H1 (cell line): ENCODE measurements around the gene SUSD6. TPM values are rescaled to one million over a fixed set of nuclear protein-coding genes. Genes with fewer than 3 reads are reported as not detected.

ENCODE experiments used
- CTCF ChIA-PET: fragments of 300-600 bp; sonication (Branson Sonifier 250); formaldehyde crosslinking; loops from one replicate; lab custom pipeline; 2021; ENCODE audit not compliant: partially characterized antibody; lab: Charles Lee
- POLR2A ChIA-PET: fragments of 300-600 bp; sonication (Branson Sonifier 250); formaldehyde crosslinking; loops from one replicate; lab custom pipeline; 2021; ENCODE audit warnings: inconsistent platforms; ENCODE audit not compliant: partially characterized antibody; lab: Charles Lee
- DNase-seq, 2 experiments: peaks; one replicate each; pipeline versions ENCODE4 v3.0.0 to v3.0.0-alpha.2; 2010 to 2022; ENCODE audit warnings: low spot score in 2 of 2, low read depth in 1 of 2, mixed read lengths in 1 of 2
- FAIRE-seq: peaks from 2 replicates; lab custom pipeline; 2011; peaks lifted over from hg19 to GRCh38; lab: Jason Lieb, UNC
- H2AFZ ChIP-seq: 2 replicates; pipeline ENCODE4 v1.8.1; 2012; ENCODE audit warnings: low read length, inconsistent platforms
- H2AK5ac ChIP-seq: 2 replicates; pipeline ENCODE4 v1.6.1; 2013; ENCODE audit warnings: low read depth, low read length
- H2BK120ac ChIP-seq: replicated peaks from 2 replicates; pipeline ENCODE3; 2013; ENCODE audit warnings: low read depth, low read length, inconsistent platforms
- H2BK12ac ChIP-seq: 2 replicates; pipeline ENCODE4 v1.6.1; 2013; ENCODE audit warnings: low read depth, low read length
- H2BK15ac ChIP-seq: 2 replicates; pipeline ENCODE4 v1.6.1; 2013; ENCODE audit warnings: low read length
- H2BK20ac ChIP-seq: 2 replicates; pipeline ENCODE4 v1.6.1; 2013; ENCODE audit warnings: low read length
- H2BK5ac ChIP-seq: 2 replicates; pipeline ENCODE4 v1.6.1; 2013; ENCODE audit warnings: low read depth, low read length
- H3K14ac ChIP-seq: 2 replicates; pipeline ENCODE4 v1.6.1; 2013; ENCODE audit warnings: inconsistent platforms; ENCODE audit not compliant: insufficient read length
- H3K18ac ChIP-seq: 2 replicates; pipeline ENCODE4 v1.6.1; 2013; ENCODE audit warnings: low read length; ENCODE audit errors: extremely low read depth
- H3K23ac ChIP-seq: 2 replicates; pipeline ENCODE4 v1.6.1; 2013; ENCODE audit warnings: inconsistent platforms; ENCODE audit not compliant: insufficient read length
- H3K23me2 ChIP-seq: 2 replicates; pipeline ENCODE4 v1.6.1; 2013; ENCODE audit warnings: low read depth, low read length
- H3K27ac ChIP-seq: 2 replicates; pipeline ENCODE4 v1.6.1; 2011; ENCODE audit warnings: low read depth, low read length, inconsistent platforms
- H3K27me3 ChIP-seq, 4 experiments: replicated peaks in 1 of 4; 1 replicate in 1 of 4; 2 replicates in 3 of 4; pipeline versions ENCODE4 v1.6.1 to v1.8.1; 2011 to 2013; ENCODE audit warnings: low read length in 3 of 4, mild to moderate bottlenecking in 3 of 4, inconsistent platforms in 2 of 4, mixed read lengths in 2 of 4, moderate library complexity in 1 of 4; ENCODE audit not compliant: control insufficient read depth in 3 of 4, insufficient read depth in 3 of 4; ENCODE audit errors: extremely low read depth in 1 of 4
- H3K36me3 ChIP-seq, 4 experiments: 2 replicates each; pipeline versions ENCODE4 v1.6.1 to v1.8.1; 2011 to 2013; ENCODE audit warnings: mild to moderate bottlenecking in 4 of 4, low read length in 3 of 4, moderate library complexity in 2 of 4, control low read depth in 1 of 4, inconsistent platforms in 1 of 4; ENCODE audit not compliant: insufficient read depth in 4 of 4, control insufficient read depth in 2 of 4
- H3K4ac ChIP-seq: replicated peaks from 2 replicates; pipeline ENCODE3; 2013; ENCODE audit warnings: low read length, low read depth, mixed read lengths, inconsistent platforms; ENCODE audit not compliant: insufficient read length
- H3K4me1 ChIP-seq, 4 experiments: replicated peaks in 1 of 4; 1 replicate in 1 of 4; 2 replicates in 3 of 4; pipeline versions ENCODE4 v1.6.1 to v1.8.1; 2011 to 2013; ENCODE audit warnings: low read length in 3 of 4, inconsistent platforms in 2 of 4, mixed read lengths in 1 of 4; ENCODE audit not compliant: insufficient read depth in 4 of 4, control insufficient read depth in 3 of 4
- H3K4me2 ChIP-seq, 2 experiments: 2 replicates each; pipeline versions ENCODE4 v1.6.1 to v1.8.1; 2011 to 2013; ENCODE audit warnings: low read depth in 2 of 2, low read length in 2 of 2, control low read depth in 1 of 2, inconsistent platforms in 1 of 2, mild to moderate bottlenecking in 1 of 2; ENCODE audit not compliant: insufficient read depth in 1 of 2
- H3K4me3 ChIP-seq, 4 experiments: fragments of 200-600, 300-600 bp in 1 of 4; sonication (generic), shearing (Covaris generic), sonication (Bioruptor Twin) in 1 of 4; 2 replicates each; pipeline versions ENCODE4 v1.5.1 to v1.8.1; 2011 to 2016; ENCODE audit warnings: low read length in 4 of 4, low read depth in 3 of 4, control low read depth in 2 of 4, inconsistent platforms in 2 of 4, mild to moderate bottlenecking in 2 of 4, mixed read lengths in 1 of 4, moderate library complexity in 1 of 4; ENCODE audit not compliant: insufficient read depth in 2 of 4; ENCODE audit errors: extremely low read depth in 1 of 4
- H3K56ac ChIP-seq: replicated peaks from 2 replicates; pipeline ENCODE3; 2013; ENCODE audit warnings: low read depth, mild to moderate bottlenecking, mixed read lengths, low read length, inconsistent platforms; ENCODE audit not compliant: insufficient read length
- H3K79me1 ChIP-seq: 2 replicates; pipeline ENCODE4 v1.6.1; 2013; ENCODE audit warnings: low read depth, low read length, control low read depth
- H3K79me2 ChIP-seq, 2 experiments: 2 replicates each; pipeline versions ENCODE4 v1.6.1 to v1.8.1; 2012 to 2013; ENCODE audit warnings: low read length in 2 of 2, mild to moderate bottlenecking in 2 of 2, inconsistent platforms in 1 of 2; ENCODE audit not compliant: insufficient read depth in 2 of 2, control insufficient read depth in 1 of 2
- H3K9ac ChIP-seq, 4 experiments: replicated peaks in 1 of 4; 1 replicate in 1 of 4; 2 replicates in 3 of 4; pipeline versions ENCODE4 v1.6.1 to v1.8.1; 2011 to 2013; ENCODE audit warnings: low read depth in 3 of 4, low read length in 3 of 4, control low read depth in 2 of 4, mild to moderate bottlenecking in 2 of 4, moderate library complexity in 2 of 4, inconsistent platforms in 1 of 4; ENCODE audit errors: extremely low read depth in 1 of 4
- H3K9me3 ChIP-seq, 2 experiments: 2 replicates each; pipeline versions ENCODE4 v1.6.1 to v1.8.1; 2012 to 2013; ENCODE audit warnings: mild to moderate bottlenecking in 2 of 2, moderate library complexity in 2 of 2, control low read depth in 1 of 2, inconsistent platforms in 1 of 2, low read depth in 1 of 2, low read length in 1 of 2, mixed read lengths in 1 of 2; ENCODE audit not compliant: insufficient read depth in 2 of 2
- H4K20me1 ChIP-seq, 2 experiments: replicated peaks in 1 of 2; 2 replicates each; pipeline versions ENCODE3 to v1.8.1; 2011 to 2013; ENCODE audit warnings: inconsistent platforms in 2 of 2, low read length in 2 of 2, mild to moderate bottlenecking in 1 of 2; ENCODE audit not compliant: insufficient read depth in 2 of 2, control insufficient read depth in 1 of 2
- H4K5ac ChIP-seq: 2 replicates; pipeline ENCODE4 v1.6.1; 2013; ENCODE audit warnings: low read length, low read depth, mixed read lengths, inconsistent platforms; ENCODE audit not compliant: insufficient read length
- H4K8ac ChIP-seq: 2 replicates; pipeline ENCODE4 v1.8.0; 2013; ENCODE audit warnings: mild to moderate bottlenecking, moderate library complexity, low read length, inconsistent platforms; ENCODE audit not compliant: insufficient read depth; ENCODE audit errors: extremely low read depth
- H4K91ac ChIP-seq: replicated peaks from 2 replicates; pipeline ENCODE3; 2013; ENCODE audit warnings: low read length, mixed read lengths, inconsistent platforms; ENCODE audit not compliant: insufficient read length
- CBX8 ChIP-seq: fragments of 300-800, 300-1000 bp; sonication (generic); IDR thresholded peaks from 2 replicates; pipeline ENCODE4 v1.7.1; 2016; ENCODE audit warnings: low read depth, low read length, borderline replicate concordance
- SIRT6 ChIP-seq: IDR thresholded peaks from one replicate; pipeline ENCODE4 v1.7.1; 2012; ENCODE audit warnings: low read length, inconsistent platforms
- WGBS, 2 experiments: shearing (Covaris generic) in 1 of 2; methylation state at CpG; one replicate each; pipeline versions ENCODE4 v1.1.6 to v1.1.7; 2013 to 2015; ENCODE audit warnings: low lambda C conversion rate in 2 of 2, mixed read lengths in 2 of 2, inconsistent platforms in 1 of 2, low coverage in 1 of 2, missing lambda C conversion rate in 1 of 2; ENCODE audit not compliant: insufficient replicate concordance in 2 of 2, insufficient coverage in 1 of 2, insufficient read length in 1 of 2; ENCODE audit errors: extremely low coverage in 1 of 2, missing lambda C conversion rate in 1 of 2; 5-methylcytosine and 5-hydroxymethylcytosine counted together
- polyA plus RNA-seq, 7 experiments: library from polyadenylated mRNA; depleted of rRNA in 3 of 7; stranded (reverse) in 5 of 7; unstranded in 2 of 7; fragments of >200 nt in 5 of 7; fragments of 200-250 nt in 2 of 7; gene quantifications; 1 replicate in 5 of 7; 2 replicates in 1 of 7; 4 replicates in 1 of 7; pipeline versions ENCODE4 v1.2.1 to v1.2.3, GENCODE V29; 2011 to 2013; ENCODE audit warnings: missing spikeins in 2 of 7, mixed read lengths in 2 of 7
- total RNA-seq: library from RNA; stranded (reverse); fragmentation: NEBNext Ultra II Directional; extraction: Animal tissue kit (Norgen Biotek cat#: 25700); gene quantifications from 2 replicates; pipeline ENCODE4 v1.2.1, GENCODE V29; 2021
- TF ChIP-seq, protein P1 (sequence below), 3 experiments: IDR thresholded peaks; 1 replicate in 2 of 3; 2 replicates in 1 of 3; pipeline versions ENCODE4 v1.5.1 to v1.6.1; 2011; ENCODE audit warnings: low read length in 3 of 3, mild to moderate bottlenecking in 3 of 3, inconsistent platforms in 2 of 3, low read depth in 1 of 3, moderate library complexity in 1 of 3; ENCODE audit not compliant: insufficient read depth in 1 of 3; ENCODE audit errors: control extremely low read depth in 1 of 3

SUSD6 gene
- total and polyA plus RNA-seq, 2 of the 8 experiments (the other 6 are each of a cell fraction or from before 2014, with no cell fraction given), result 3.0 to 3.8 TPM

DNA sequence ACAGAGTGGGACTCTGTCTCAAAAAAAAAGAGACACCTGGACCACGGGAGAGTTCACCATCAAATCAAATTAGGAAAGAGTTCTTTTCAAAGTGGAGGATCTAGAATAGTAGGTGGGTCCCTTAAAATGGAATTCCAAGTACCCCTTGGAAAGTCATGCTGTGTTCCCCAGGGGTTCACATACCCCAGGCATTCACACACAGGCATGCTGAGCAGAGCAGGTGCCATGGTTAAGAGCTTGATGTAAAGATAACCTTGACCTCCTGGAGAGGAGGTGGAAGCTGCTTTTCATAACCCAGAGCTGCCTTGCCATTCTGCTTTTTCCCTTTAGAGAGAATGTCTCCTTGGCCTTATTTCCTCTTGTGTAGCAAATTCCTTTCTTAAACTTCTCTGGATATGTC, 141.4 kb downstream of the SUSD6 start:
- H3K18ac ChIP-seq, result no peak overlapping the region
- H2AK5ac ChIP-seq, result no peak overlapping the region
- no peak overlapping the region for H2BK120ac ChIP-seq
- no peak overlapping the region for H3K9ac ChIP-seq
- WGBS, 2 experiments, result 63% methylated on average over 1 of the region's 1 CpG; no CpG with 5 or more reads in 1 of the 2 experiments
- H4K91ac ChIP-seq, result no peak overlapping the region
- no peaks in the 10 kb centered on the region for H3K79me2 ChIP-seq
- H3K27ac ChIP-seq, result no peak overlapping the region
- no peak overlapping the region for H2BK5ac ChIP-seq
- no peak overlapping the region for H3K14ac ChIP-seq
- no peak for DNase-seq
- H2BK20ac ChIP-seq, result no peak overlapping the region
- 0 out of 7 replicates have a peak, but pooled peaks cover 0 to 2% (median 0%) of the 10 kb centered on the region in 4 experiments for H3K4me1 ChIP-seq
- CTCF ChIA-PET, result interaction anchor here (1.6 to 2.4 kb wide), 2 partner anchors 25 to 205 kb away, joined by 3 to 6 read pairs; no protein-coding TSS in a partner anchor
- no peak overlapping the region for H4K5ac ChIP-seq
- H2BK15ac ChIP-seq, result no peak overlapping the region
- H2AFZ ChIP-seq, result no peak overlapping the region
- no peak for FAIRE-seq
- TF ChIP-seq CBX8, result no peak
- no peak for TF ChIP-seq SIRT6
- TF ChIP-seq, protein P1, sequence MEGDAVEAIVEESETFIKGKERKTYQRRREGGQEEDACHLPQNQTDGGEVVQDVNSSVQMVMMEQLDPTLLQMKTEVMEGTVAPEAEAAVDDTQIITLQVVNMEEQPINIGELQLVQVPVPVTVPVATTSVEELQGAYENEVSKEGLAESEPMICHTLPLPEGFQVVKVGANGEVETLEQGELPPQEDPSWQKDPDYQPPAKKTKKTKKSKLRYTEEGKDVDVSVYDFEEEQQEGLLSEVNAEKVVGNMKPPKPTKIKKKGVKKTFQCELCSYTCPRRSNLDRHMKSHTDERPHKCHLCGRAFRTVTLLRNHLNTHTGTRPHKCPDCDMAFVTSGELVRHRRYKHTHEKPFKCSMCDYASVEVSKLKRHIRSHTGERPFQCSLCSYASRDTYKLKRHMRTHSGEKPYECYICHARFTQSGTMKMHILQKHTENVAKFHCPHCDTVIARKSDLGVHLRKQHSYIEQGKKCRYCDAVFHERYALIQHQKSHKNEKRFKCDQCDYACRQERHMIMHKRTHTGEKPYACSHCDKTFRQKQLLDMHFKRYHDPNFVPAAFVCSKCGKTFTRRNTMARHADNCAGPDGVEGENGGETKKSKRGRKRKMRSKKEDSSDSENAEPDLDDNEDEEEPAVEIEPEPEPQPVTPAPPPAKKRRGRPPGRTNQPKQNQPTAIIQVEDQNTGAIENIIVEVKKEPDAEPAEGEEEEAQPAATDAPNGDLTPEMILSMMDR (IDR thresholded peaks at IDR 0.05; ENCODE audit: control extremely low read depth in 1 of 3, insufficient read depth in 1 of 3, low read depth in 1 of 3, low read length in 3 of 3), result no peak
- TF ChIP-seq, all 59 proteins: peak for 0
- Histone ChIP-seq H3K9me3 (no peaks in the 10 kb centered on the region; a peak in 1 of 4 replicates), H4K20me1 (no peaks in the 10 kb centered on the region), H3K4me3 (no peak overlapping the region), H4K8ac (no peak overlapping the region), H3K56ac (no peak overlapping the region), H3K4ac (no peak overlapping the region), H3K27me3 (no peaks in the 10 kb centered on the region), H3K4me2 (no peak overlapping the region; a peak in 2 of 4 replicates), H3K23ac (no peak overlapping the region), H3K23me2 (no peaks in the 10 kb centered on the region), H3K36me3 (no peaks in the 10 kb centered on the region), H2BK12ac (no peak overlapping the region), H3K79me1 (no peaks in the 10 kb centered on the region)
- POLR2A ChIA-PET, result interaction anchor here (0.5 to 5.0 kb wide), 2 partner anchors 12 to 14 kb away, joined by 3 to 29 read pairs; partner anchors contain the start of gene SRSF5
